ENCODE results near the gene LLGL2. TPM values are rescaled to one million over a fixed set of nuclear protein-coding genes. Genes with fewer than 3 reads are reported as not detected.
"Not testable (repeated sequence)": the region's sequence is repeated elsewhere in the genome, so short reads cannot be mapped to it uniquely, and the experiment has no call there.

The LLGL2 gene, protein sequence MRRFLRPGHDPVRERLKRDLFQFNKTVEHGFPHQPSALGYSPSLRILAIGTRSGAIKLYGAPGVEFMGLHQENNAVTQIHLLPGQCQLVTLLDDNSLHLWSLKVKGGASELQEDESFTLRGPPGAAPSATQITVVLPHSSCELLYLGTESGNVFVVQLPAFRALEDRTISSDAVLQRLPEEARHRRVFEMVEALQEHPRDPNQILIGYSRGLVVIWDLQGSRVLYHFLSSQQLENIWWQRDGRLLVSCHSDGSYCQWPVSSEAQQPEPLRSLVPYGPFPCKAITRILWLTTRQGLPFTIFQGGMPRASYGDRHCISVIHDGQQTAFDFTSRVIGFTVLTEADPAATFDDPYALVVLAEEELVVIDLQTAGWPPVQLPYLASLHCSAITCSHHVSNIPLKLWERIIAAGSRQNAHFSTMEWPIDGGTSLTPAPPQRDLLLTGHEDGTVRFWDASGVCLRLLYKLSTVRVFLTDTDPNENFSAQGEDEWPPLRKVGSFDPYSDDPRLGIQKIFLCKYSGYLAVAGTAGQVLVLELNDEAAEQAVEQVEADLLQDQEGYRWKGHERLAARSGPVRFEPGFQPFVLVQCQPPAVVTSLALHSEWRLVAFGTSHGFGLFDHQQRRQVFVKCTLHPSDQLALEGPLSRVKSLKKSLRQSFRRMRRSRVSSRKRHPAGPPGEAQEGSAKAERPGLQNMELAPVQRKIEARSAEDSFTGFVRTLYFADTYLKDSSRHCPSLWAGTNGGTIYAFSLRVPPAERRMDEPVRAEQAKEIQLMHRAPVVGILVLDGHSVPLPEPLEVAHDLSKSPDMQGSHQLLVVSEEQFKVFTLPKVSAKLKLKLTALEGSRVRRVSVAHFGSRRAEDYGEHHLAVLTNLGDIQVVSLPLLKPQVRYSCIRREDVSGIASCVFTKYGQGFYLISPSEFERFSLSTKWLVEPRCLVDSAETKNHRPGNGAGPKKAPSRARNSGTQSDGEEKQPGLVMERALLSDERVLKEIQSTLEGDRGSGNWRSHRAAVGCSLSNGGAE
- polyA plus RNA-seq (ENCODE audit: insufficient read length), result 13.5 TPM

DNA sequence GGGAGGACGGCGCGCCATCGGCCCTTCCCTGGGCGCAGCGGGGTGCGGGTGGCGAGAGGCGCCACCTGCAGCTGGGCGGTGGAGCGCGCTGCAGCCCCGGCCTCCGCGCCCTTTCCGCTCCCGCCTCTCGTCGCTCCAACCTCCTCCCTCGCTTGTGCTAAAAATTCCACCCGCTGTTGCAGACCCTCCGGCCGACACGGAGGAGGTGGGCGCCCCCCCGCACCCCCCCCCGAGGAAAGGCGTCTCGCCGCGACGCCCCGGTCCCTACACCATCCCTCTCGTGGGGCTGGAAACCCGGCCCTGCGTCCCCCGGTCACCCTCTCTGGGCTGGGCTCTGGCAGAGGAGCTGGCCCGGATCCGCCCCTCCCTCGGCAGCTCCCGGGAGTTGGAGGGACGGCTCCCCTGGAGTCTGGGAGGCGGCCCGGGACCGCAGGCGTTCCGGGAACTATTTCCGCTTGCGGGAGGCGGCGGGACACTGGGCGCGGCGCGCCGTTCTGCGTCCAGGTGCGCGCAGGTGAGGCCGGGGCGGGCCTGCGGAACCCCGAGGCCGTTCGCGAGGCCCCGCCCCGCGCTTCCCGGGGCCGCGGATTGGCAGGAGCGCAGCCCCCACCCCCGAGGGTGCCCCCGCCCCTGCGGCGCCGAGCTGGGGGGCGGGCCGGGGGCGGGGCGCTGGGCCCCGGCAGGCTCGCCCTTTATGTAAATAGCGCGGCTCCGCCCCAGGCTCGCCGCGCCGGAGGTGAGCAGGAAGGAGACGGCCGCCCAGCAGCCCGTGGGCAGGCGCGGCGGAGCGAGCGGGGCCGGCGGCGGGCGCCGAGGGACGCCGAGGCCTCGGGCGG lies at the start of gene LLGL2:
Gene LLGL2 (plus strand): TSS at position 728 of the 836 bp plus-strand sequence. CDS start 17,730 bp downstream, outside the sequence.
- DNase-seq, result peak; percentile 53

DNA sequence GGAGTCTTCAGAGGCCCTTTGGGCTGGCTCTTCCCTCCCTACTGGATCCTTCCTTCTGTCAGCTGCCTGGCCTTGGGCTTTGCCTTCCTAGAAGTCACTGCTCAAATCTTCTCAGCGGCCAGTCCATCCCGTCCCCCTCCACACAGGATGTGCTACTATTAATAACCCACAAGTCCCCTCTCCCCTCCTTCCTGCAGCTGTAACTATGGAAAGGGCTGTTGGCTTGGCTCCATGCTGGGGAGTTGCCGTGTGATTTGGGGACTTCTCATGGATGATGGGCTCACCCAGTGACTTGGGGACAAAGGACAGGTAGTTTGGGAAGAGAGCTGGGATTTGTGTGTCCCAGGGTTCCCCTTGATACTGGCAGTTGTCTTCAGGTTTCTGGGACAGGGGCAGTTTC lies 49.6 kb upstream of the LLGL2 start:
- DNase-seq, result peak; percentile 74

- no peak for DNase-seq
Observed at GRCh38 chr17:75476271-75476671, 49.2 kb upstream of the LLGL2 start.

- no peak for DNase-seq
Observed at GRCh38 chr17:75476752-75477489, 48.6 kb upstream of the LLGL2 start.

GRCh38 chr17:75477490-75477862 lies 48.0 kb upstream of the LLGL2 start:
- not testable (repeated sequence) for DNase-seq

GRCh38 chr17:75478508-75478907 lies 47.0 kb upstream of the LLGL2 start:
- no peak for DNase-seq

DNA sequence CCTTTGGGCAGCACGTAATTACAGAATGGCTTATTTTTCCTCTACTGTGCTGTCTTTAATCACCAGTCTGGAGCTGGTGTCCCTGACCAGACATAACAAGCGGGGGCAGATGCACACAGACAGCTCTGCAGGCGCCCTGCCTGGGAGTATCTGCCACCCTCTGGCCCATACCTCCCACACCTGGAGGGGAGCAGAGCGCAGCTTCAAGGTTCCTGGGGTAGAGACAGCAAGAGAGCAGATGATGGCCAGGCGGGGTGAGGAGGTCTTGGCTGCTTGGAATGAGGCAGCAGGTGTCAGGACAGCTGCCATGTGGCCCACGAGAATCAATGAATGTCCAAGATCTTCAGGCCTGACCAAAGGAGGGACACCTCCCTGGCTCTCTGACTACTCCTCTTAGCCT lies 45.2 kb upstream of the LLGL2 start:
- DNase-seq, result no peak

DNA sequence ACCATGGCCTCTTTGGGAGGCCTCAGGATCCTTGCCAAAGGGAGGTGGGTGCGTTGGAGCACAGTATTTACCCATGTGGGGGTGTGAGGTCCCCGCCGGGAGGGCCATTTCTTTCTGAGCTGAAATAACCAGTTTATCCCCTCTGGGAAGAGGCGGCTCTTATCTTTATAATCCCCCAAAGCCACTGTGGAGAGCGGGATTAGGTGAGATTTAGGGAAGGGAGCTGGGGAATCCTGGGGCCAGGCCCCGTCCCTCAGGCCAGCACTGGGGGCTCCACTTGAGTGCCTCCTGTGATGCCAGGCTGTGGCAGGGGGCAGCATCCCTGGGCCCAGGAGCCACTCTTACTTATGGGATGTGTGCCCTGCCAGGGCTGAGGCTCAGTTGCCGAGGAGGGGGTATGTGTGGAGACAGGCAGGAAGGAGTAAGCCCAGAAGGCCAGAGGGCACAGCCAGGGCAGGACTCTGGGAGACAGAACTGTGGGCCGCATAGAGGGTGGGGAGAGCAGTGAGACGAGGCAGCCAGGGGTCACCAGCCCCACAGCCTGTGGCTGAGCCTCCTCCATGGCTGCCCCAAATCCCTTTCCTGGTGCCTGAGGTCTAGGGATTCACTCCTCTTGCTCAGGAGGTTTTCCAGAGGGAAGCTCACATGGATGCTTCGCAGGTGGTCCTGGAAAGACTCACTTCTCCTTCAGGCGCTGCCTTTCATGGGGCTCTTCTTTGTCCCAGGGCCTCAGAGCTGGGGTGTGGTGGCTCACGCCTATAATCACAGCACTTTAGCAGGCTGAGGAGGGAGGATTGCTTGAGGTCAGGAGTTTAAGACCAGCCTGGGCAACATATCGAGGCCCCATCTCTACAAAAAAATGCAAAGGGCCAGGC lies 44.1 kb upstream of the LLGL2 start:
- no peak for DNase-seq

DNA sequence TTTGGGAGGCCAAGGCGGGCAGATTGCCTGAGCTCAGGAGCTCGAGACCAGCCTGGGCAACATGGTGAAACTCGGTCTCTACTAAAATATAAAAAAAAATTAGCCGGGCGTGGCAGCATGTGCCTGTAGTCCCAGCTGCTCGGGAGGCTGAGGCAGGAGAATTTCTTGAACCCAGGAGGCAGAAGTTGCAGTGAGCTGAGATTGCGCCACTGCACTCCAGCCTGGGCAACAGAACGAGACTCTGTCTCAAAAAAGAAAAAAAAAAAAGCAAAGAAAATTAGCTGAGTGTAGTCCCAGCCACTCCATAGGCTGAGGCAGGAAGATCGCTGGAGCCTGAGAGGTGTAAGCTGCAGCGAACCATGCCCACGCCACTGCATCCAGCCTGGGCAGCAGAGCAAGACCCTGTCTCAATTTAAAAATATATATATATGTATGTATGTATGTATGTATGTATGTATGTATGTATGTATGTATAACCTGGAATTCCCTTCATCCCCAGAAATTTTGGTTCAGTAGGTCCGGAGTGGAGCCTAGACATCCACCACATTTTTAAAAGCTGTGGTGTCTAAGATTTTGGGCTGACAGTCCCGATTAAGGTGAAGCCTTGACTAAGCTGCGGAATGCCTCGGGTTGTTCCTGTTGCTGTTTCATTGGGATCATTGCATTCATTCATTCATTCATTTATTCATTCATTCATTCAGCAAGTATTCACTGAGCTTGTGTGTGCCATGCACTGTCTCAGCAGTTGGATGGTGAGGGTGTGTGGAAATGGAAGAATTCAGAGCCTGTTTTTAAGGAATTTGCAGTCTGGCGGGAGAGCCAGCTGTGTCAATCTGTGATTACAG lies 43.2 kb upstream of the LLGL2 start:
- no peak for DNase-seq

DNA sequence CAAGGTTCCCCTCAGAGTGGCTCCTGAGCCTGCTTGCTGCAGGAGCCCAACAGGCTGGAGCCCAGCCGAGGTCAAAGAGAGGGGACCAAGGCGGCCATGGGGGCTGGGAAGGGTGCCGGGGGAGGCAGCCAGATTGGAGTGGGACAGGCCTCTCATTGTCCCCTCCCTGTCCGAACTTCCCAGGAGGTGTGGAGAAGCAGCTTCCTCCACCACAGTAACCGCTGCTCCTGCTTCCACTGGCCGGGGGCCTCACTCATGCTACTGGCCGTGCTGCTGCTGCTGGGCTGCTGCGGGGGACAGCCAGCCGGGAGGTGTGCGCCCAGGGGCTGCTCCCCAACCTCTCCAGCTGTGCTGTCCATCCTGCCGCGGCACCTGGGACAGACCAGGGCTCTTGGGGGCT lies 39.8 kb upstream of the LLGL2 start:
- DNase-seq, result no peak

- no peak for DNase-seq
Observed at GRCh38 chr17:75486151-75486550, 39.3 kb upstream of the LLGL2 start.

GRCh38 chr17:75486951-75487350 lies 38.5 kb upstream of the LLGL2 start:
- DNase-seq, result no peak

GRCh38 chr17:75487351-75488070 lies 38.0 kb upstream of the LLGL2 start:
- DNase-seq, result no peak

GRCh38 chr17:75488693-75489510 lies 36.6 kb upstream of the LLGL2 start:
- no peak for DNase-seq

DNA sequence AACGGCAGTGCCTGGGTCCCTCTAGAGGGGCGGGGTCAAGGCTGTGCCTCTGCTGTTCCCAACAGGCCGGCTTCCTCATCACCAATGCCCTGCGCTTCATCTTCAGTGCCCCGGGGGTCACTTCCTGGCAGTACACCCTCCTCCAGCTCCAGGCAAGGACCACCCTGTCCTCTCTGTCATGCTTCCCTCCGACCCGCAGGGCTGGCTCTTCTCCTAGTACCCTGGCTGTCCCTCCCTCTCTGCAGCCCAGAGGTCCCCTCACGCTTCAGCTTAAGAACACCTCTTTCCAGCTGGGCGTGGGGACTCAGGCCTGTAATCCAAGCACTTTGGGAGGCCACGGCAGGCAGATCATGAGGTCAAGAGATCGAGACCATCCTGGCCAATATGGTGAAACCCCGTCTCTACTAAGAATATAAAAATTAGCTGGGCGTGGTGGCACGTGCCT lies 36.0 kb upstream of the LLGL2 start:
- no peak for DNase-seq

DNA sequence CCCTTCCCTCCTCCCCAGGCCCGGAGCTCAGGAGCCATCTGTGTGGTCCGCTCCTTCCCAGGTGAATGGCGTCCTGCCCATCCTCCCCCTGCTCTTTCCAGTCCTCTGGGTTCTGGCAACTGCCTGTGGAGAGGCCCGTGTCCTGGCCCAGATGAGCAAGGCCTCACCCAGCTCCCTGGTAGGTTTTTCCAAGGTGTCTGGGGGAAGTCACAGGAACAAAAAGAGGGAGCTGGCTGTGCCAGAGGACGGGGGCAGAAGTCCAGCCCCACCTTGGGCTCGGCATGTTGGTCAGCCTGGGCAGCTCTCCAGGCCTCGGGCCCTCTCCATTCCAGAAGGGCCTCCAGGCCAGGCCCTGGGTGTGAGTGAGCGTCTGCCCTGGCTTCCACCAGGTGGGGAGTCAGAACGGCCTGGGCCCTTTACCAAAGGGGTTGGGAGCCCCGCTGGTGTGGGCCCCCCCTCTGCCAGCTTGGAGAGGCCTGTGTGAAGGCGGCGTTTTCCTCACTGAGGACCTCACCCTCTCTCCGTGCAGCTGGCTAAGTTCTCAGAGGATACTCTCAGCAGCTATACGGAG lies 35.2 kb upstream of the LLGL2 start:
- DNase-seq, result no peak

- no peak for DNase-seq
Observed at GRCh38 chr17:75490953-75491649, 34.4 kb upstream of the LLGL2 start.

Measured in hindlimb muscle (tissue), 1 donor.